CD4-positive, alpha-beta T cell (primary cell): ENCODE results near the gene ZFP57. TPM values are rescaled to one million over a fixed set of nuclear protein-coding genes. Genes with fewer than 3 reads are reported as not detected.

Source experiments
- ATAC-seq: fragments of 200-7000 bp; cut with Tn5 transposase; one replicate; pipeline ENCODE4 v1.10.0; 2022; ENCODE audit warnings: mild to moderate bottlenecking; ENCODE audit not compliant: poor library complexity
- CTCF ChIA-PET: fragments of 350-600 bp; sonication (Branson Sonifier 250); formaldehyde crosslinking; loops from one replicate; lab custom pipeline; 2021; ENCODE audit warnings: antibody characterized with exemption, inconsistent platforms; lab: Charles Lee
- POLR2A ChIA-PET: fragments of 350-600 bp; sonication (Branson Sonifier 250); formaldehyde crosslinking; loops from one replicate; lab custom pipeline; 2021; ENCODE audit warnings: antibody characterized with exemption, inconsistent platforms; lab: Charles Lee
- DNase-seq, 14 experiments: peaks; one replicate each; pipeline ENCODE4 v3.0.0-alpha.2; 2013 to 2020; ENCODE audit warnings: mixed read lengths in 2 of 14
- H3K27ac ChIP-seq, 2 donors: one replicate each; pipeline versions ENCODE4 v1.5.1 to v1.7.0; 2013; ENCODE audit warnings: low read length in 2 of 2, low read depth in 1 of 2, mild to moderate bottlenecking in 1 of 2
- H3K27me3 ChIP-seq, 2 experiments: 1 replicate in 1 of 2; 2 replicates in 1 of 2; pipeline versions ENCODE4 v1.6.1 to v1.7.0; 2013; ENCODE audit warnings: low read length in 2 of 2, control low read depth in 1 of 2, mild to moderate bottlenecking in 1 of 2, moderate library complexity in 1 of 2; ENCODE audit not compliant: insufficient read depth in 2 of 2, control insufficient read depth in 1 of 2
- H3K36me3 ChIP-seq: one replicate; pipeline ENCODE4 v1.6.1; 2013; ENCODE audit warnings: low read length, control low read depth; ENCODE audit not compliant: insufficient read depth
- H3K4me1 ChIP-seq: one replicate; pipeline ENCODE4 v1.6.1; 2013; ENCODE audit warnings: low read length, control low read depth; ENCODE audit not compliant: insufficient read depth
- H3K4me3 ChIP-seq: one replicate; pipeline ENCODE4 v1.5.1; 2013; ENCODE audit warnings: mild to moderate bottlenecking, low read length, moderate library complexity
- H3K9me3 ChIP-seq, 2 experiments: 1 replicate in 1 of 2; 2 replicates in 1 of 2; pipeline versions ENCODE4 v1.6.1 to v1.7.0; 2013; ENCODE audit warnings: low read length in 2 of 2, mild to moderate bottlenecking in 2 of 2, control low read depth in 1 of 2, moderate library complexity in 1 of 2; ENCODE audit not compliant: control insufficient read depth in 1 of 2, insufficient read depth in 1 of 2
- H3K27ac Mint-ChIP-seq: one replicate; pipeline ENCODE4 v1.8.0; 2020; ENCODE audit warnings: mixed read lengths
- H3K27me3 Mint-ChIP-seq: one replicate; pipeline ENCODE4 v1.8.0; 2021; ENCODE audit warnings: mixed read lengths
- H3K36me3 Mint-ChIP-seq: one replicate; pipeline ENCODE4 v1.8.0; 2021; ENCODE audit warnings: low read depth, mixed read lengths
- H3K4me1 Mint-ChIP-seq: one replicate; pipeline ENCODE4 v1.8.0; 2021; ENCODE audit warnings: low read depth, mixed read lengths
- H3K4me3 Mint-ChIP-seq: one replicate; pipeline ENCODE4 v1.8.0; 2020; ENCODE audit warnings: mild to moderate bottlenecking, mixed read lengths
- H3K9me3 Mint-ChIP-seq: one replicate; pipeline ENCODE4 v1.8.0; 2020; ENCODE audit warnings: mixed read lengths
- intact Hi-C, 2 experiments: fragments of 100-400 bp; cut with DNase I in 1 of 2; cut with micrococcal nuclease in 1 of 2; formaldehyde crosslinking; loops; one replicate each; pipeline versions ENCODE4 v1.15.1 to v1.9.0; 2023 to 2025; cut with DNase I, micrococcal nuclease
- polyA plus RNA-seq, 2 donors: library from polyadenylated mRNA; unstranded; fragments of 120-200 nt; gene quantifications; one replicate each; pipeline ENCODE4 v1.2.1, GENCODE V29; 2013
- total RNA-seq, 174 experiments: library from RNA in 2 of 174; stranded (reverse) in 2 of 174; gene quantifications; one replicate each; pipeline ENCODE4 v1.2.3 and lab custom pipeline; 2021 to 2026
- TF ChIP-seq, protein P1 (sequence below): fragments of 200-600 bp; IDR thresholded peaks from one replicate; pipeline ENCODE4 v1.8.0; 2022; ENCODE audit warnings: antibody characterized with exemption, mild to moderate bottlenecking

ZFP57 gene
- total RNA-seq: not detected
- 0.06 TPM for polyA plus RNA-seq (2013, experiment 1 of 2)
- polyA plus RNA-seq (2013, experiment 2 of 2): 2.2 TPM
- 0 to 3.7 (median 0) reads per million in 172 experiments for total RNA-seq (lab: John Stamatoyannopoulos, UW)

DNA sequence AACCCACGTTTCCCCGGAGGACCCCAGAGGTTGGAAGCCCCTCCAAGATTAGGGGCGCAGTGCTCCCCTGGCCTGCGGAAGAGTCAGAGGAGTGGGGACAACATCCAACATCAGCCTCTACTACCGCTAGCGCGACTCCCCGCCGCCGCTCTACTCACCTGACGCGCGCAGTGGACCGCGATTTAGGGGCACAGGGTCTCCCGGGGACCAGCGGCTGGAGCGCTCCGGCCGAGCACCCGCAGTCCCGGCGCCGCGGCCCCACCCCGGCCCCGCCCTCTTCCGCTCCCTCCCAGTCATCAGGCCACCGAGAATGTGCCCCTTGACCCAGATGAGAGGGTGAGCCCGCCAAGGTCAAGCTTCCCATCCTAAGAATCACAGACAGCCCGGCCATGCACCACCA is at the start of gene ZFP57:
ZFP57 (minus strand) TSS at position 249 of the 400 bp plus-strand sequence. CDS start 4,149 bp downstream, outside the sequence.
- Mint-ChIP-seq H3K9me3 (no peaks in the 10 kb centered on the region), H3K4me1 (peaks cover 9% of the 10 kb centered on the region), H3K4me3 (no peak within 1 kb of the TSS), H3K36me3 (no peaks in the 10 kb centered on the region), H3K27me3 (peaks cover 16% of the 10 kb centered on the region), H3K27ac (no peak within 1 kb of the TSS)
- Histone ChIP-seq H3K36me3 (no peaks in the 10 kb centered on the region), H3K4me3 (no peak within 1 kb of the TSS), H3K4me1 (peaks cover 15% of the 10 kb centered on the region), H3K9me3 (peaks cover 0 to 9% of the 10 kb centered on the region in 2 experiments), H3K27ac (no peak within 1 kb of the TSS), H3K27me3 (peaks cover 0 to 2% of the 10 kb centered on the region in 2 experiments)
- ATAC-seq: no peak
- TF ChIP-seq, protein P1, sequence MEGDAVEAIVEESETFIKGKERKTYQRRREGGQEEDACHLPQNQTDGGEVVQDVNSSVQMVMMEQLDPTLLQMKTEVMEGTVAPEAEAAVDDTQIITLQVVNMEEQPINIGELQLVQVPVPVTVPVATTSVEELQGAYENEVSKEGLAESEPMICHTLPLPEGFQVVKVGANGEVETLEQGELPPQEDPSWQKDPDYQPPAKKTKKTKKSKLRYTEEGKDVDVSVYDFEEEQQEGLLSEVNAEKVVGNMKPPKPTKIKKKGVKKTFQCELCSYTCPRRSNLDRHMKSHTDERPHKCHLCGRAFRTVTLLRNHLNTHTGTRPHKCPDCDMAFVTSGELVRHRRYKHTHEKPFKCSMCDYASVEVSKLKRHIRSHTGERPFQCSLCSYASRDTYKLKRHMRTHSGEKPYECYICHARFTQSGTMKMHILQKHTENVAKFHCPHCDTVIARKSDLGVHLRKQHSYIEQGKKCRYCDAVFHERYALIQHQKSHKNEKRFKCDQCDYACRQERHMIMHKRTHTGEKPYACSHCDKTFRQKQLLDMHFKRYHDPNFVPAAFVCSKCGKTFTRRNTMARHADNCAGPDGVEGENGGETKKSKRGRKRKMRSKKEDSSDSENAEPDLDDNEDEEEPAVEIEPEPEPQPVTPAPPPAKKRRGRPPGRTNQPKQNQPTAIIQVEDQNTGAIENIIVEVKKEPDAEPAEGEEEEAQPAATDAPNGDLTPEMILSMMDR: no peak
- POLR2A ChIA-PET: no interaction called here
- no peak for DNase-seq
- CTCF ChIA-PET: no interaction called here
- intact Hi-C loops: no loop called here

DNA sequence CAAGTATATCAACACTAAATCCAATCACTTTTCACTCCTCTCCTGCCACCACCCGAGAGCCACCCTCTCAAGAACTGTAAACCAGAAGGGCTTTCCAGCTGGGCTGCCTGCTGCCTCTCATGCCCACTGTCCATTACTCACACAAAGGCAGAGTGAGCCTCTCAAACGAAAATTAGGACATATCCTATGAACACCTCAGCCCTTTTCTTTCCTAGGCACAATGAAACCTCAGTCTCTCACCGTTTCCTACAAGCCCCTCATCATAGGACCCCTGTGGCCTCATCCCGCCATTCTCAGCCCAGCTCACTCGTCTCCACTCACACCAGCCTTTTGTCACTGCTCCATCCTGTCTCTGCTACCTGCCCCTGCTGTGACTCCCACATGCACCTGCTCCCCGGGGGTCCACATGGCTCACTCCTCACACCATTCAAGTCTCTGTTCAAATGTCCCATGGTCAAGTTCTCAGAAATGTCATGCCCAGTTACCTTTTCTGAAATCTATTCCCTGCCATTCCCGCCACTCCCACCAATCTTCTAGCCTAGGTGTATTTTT is 49.7 kb upstream of the ZFP57 start:
- CTCF ChIA-PET: interaction anchor here (1.3 kb wide), 1 partner anchor 22 kb away, joined by 3 read pairs; no protein-coding TSS in a partner anchor
- DNase-seq (no peak), ATAC-seq (no peak)
- Histone ChIP-seq H3K9me3 (no peaks in the 10 kb centered on the region), H3K27me3 (no peaks in the 10 kb centered on the region), H3K36me3 (peaks cover 34% of the 10 kb centered on the region), H3K27ac (peak overlapping the region in 1 of 2 donors; percentile 9), H3K4me1 (peaks cover 35% of the 10 kb centered on the region), H3K4me3 (no peak overlapping the region)
- POLR2A ChIA-PET: interaction anchor here (0.5 to 4.8 kb wide), 5 partner anchors 8 to 1641 kb away, joined by 3 to 21 read pairs (median 4); no protein-coding TSS in a partner anchor
- Mint-ChIP-seq H3K4me3 (no peak overlapping the region), H3K4me1 (peaks cover 73% of the 10 kb centered on the region), H3K27me3 (no peaks in the 10 kb centered on the region), H3K36me3 (peaks cover 37% of the 10 kb centered on the region), H3K9me3 (no peaks in the 10 kb centered on the region), H3K27ac (peak overlapping the region; percentile 95)
- TF ChIP-seq, protein P1: no peak
- intact Hi-C loops: no loop called here

DNA sequence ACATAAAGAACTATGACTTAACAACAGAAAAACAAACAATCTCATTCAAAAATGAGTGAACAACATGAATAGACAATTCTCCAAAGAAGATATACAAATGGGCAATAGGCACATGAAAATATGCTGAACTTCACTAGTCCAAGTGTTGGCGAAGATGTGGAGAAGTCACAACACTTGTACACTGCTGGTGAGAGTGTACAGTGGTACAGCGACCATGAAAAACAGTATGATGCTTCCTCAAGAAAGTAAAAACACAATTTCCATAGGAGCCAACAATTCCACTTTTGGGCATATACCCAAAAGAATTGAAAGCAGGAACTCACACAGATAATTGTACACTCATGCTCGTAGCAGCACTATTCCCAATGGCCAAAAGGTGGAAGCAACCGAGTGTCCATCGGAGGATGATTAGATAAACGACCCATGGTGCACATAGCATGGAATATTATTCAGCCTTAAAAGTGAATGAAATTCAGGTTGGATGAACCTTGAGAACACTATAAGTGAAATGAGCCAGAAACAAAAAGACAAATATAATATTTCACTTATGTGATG is 48.9 kb upstream of the ZFP57 start:
- Histone ChIP-seq H3K4me3 (no peak overlapping the region), H3K27ac (no peak overlapping the region), H3K27me3 (no peaks in the 10 kb centered on the region), H3K4me1 (peaks cover 43% of the 10 kb centered on the region), H3K9me3 (no peaks in the 10 kb centered on the region), H3K36me3 (peaks cover 42% of the 10 kb centered on the region)
- Mint-ChIP-seq H3K4me1 (peaks cover 80% of the 10 kb centered on the region), H3K4me3 (no peak overlapping the region), H3K36me3 (peaks cover 45% of the 10 kb centered on the region), H3K9me3 (no peaks in the 10 kb centered on the region), H3K27me3 (no peaks in the 10 kb centered on the region), H3K27ac (peak overlapping the region; percentile 95)
- ChIA-PET CTCF (interaction anchor here (1.3 kb wide), 1 partner anchor 23 kb away, joined by 3 read pairs; no protein-coding TSS in a partner anchor), POLR2A (interaction anchor here (1.7 to 4.8 kb wide), 2 partner anchors 19 to 21 kb away, joined by 7 to 21 read pairs; no protein-coding TSS in a partner anchor)
- TF ChIP-seq, protein P1: no peak
- intact Hi-C loops: loop anchor here in 1 of 2 experiments (10.0 kb wide), 1 partner anchor 235 kb away; no protein-coding TSS in a partner anchor
- DNase-seq (no peak), ATAC-seq (no peak)
